IPS-15b (cell line): Measurements from ENCODE around the gene PDP2.

Experiments used
- H3K27me3 ChIP-seq: one replicate; pipeline ENCODE4 v1.6.1; 2013; ENCODE audit warnings: low read length; ENCODE audit not compliant: control insufficient read depth, insufficient read depth
- H3K36me3 ChIP-seq: one replicate; pipeline ENCODE4 v1.6.1; 2013; ENCODE audit warnings: low read length; ENCODE audit not compliant: control insufficient read depth, insufficient read depth
- H3K4me1 ChIP-seq: one replicate; pipeline ENCODE4 v1.6.1; 2013; ENCODE audit warnings: mild to moderate bottlenecking, low read length; ENCODE audit not compliant: control insufficient read depth, insufficient read depth
- H3K4me3 ChIP-seq: one replicate; pipeline ENCODE4 v1.5.1; 2013; ENCODE audit warnings: low read depth, low read length
- H3K9ac ChIP-seq: one replicate; pipeline ENCODE4 v1.6.1; 2013; ENCODE audit warnings: low read depth, mild to moderate bottlenecking, low read length
- H3K9me3 ChIP-seq: one replicate; pipeline ENCODE4 v1.6.1; 2013; ENCODE audit warnings: mild to moderate bottlenecking, low read length; ENCODE audit not compliant: control insufficient read depth, insufficient read depth

PDP2 gene

GRCh38 chr16:66874079-66874775, 6.1 kb upstream of the PDP2 start:
- Histone ChIP-seq H3K36me3 (no peaks in the 10 kb centered on the region), H3K27me3 (peaks cover 5% of the 10 kb centered on the region), H3K9ac (no peak overlapping the region), H3K9me3 (no peaks in the 10 kb centered on the region), H3K4me1 (no peaks in the 10 kb centered on the region), H3K4me3 (no peak overlapping the region)

GRCh38 chr16:66878067-66878466, 2.2 kb upstream of the PDP2 start:
- Histone ChIP-seq H3K4me1 (peaks cover 3% of the 10 kb centered on the region), H3K9me3 (no peaks in the 10 kb centered on the region), H3K36me3 (no peaks in the 10 kb centered on the region), H3K4me3 (no peak overlapping the region), H3K9ac (no peak overlapping the region), H3K27me3 (peaks cover 9% of the 10 kb centered on the region)

GRCh38 chr16:66881014-66881417, 701 bp downstream of the PDP2 start:
- no peaks in the 10 kb centered on the region for H3K9me3 ChIP-seq
- peak overlapping the region; percentile 89 for H3K4me3 ChIP-seq
- H3K27me3 ChIP-seq, result peaks cover 9% of the 10 kb centered on the region
- peaks cover 14% of the 10 kb centered on the region for H3K36me3 ChIP-seq
- peaks cover 3% of the 10 kb centered on the region for H3K4me1 ChIP-seq
- no peak overlapping the region for H3K9ac ChIP-seq

- Histone ChIP-seq H3K9me3 (no peaks in the 10 kb centered on the region), H3K36me3 (peaks cover 14% of the 10 kb centered on the region), H3K4me3 (peak overlapping the region; percentile 89), H3K4me1 (peaks cover 3% of the 10 kb centered on the region), H3K9ac (no peak overlapping the region), H3K27me3 (peaks cover 9% of the 10 kb centered on the region)
Observed at GRCh38 chr16:66881560-66881959, 1.2 kb downstream of the PDP2 start.

GRCh38 chr16:66881964-66882508, 1.7 kb downstream of the PDP2 start:
- Histone ChIP-seq H3K36me3 (peaks cover 14% of the 10 kb centered on the region), H3K27me3 (peaks cover 9% of the 10 kb centered on the region), H3K4me3 (no peak overlapping the region), H3K9me3 (no peaks in the 10 kb centered on the region), H3K9ac (no peak overlapping the region), H3K4me1 (peaks cover 3% of the 10 kb centered on the region)

- peaks cover 3% of the 10 kb centered on the region for H3K4me1 ChIP-seq
- H3K27me3 ChIP-seq, result peaks cover 9% of the 10 kb centered on the region
- H3K9me3 ChIP-seq, result no peaks in the 10 kb centered on the region
- H3K9ac ChIP-seq, result no peak overlapping the region
- peaks cover 14% of the 10 kb centered on the region for H3K36me3 ChIP-seq
- H3K4me3 ChIP-seq, result no peak overlapping the region
Observed at GRCh38 chr16:66882702-66883101, 2.4 kb downstream of the PDP2 start.

- Histone ChIP-seq H3K9ac (no peak overlapping the region), H3K36me3 (peaks cover 14% of the 10 kb centered on the region), H3K9me3 (no peaks in the 10 kb centered on the region), H3K4me3 (no peak overlapping the region), H3K4me1 (no peaks in the 10 kb centered on the region), H3K27me3 (no peaks in the 10 kb centered on the region)
Observed at GRCh38 chr16:66885491-66885890, 5.2 kb downstream of the PDP2 start.

- no peaks in the 10 kb centered on the region for H3K27me3 ChIP-seq
- H3K4me1 ChIP-seq, result no peaks in the 10 kb centered on the region
- H3K36me3 ChIP-seq, result peaks cover 14% of the 10 kb centered on the region
- no peaks in the 10 kb centered on the region for H3K9me3 ChIP-seq
- no peak overlapping the region for H3K4me3 ChIP-seq
- H3K9ac ChIP-seq, result no peak overlapping the region
Observed at GRCh38 chr16:66886321-66886720, 6.0 kb downstream of the PDP2 start.

GRCh38 chr16:66886914-66887313, 6.6 kb downstream of the PDP2 start:
- Histone ChIP-seq H3K9me3 (no peaks in the 10 kb centered on the region), H3K4me3 (no peak overlapping the region), H3K4me1 (no peaks in the 10 kb centered on the region), H3K36me3 (peaks cover 14% of the 10 kb centered on the region), H3K9ac (no peak overlapping the region), H3K27me3 (no peaks in the 10 kb centered on the region)

GRCh38 chr16:66888647-66889615, 8.6 kb downstream of the PDP2 start:
- Histone ChIP-seq H3K27me3 (no peaks in the 10 kb centered on the region), H3K4me3 (no peak overlapping the region), H3K9ac (no peak overlapping the region), H3K9me3 (no peaks in the 10 kb centered on the region), H3K36me3 (peaks cover 14% of the 10 kb centered on the region), H3K4me1 (no peaks in the 10 kb centered on the region)

- peaks cover 10% of the 10 kb centered on the region for H3K36me3 ChIP-seq
- H3K27me3 ChIP-seq, result no peaks in the 10 kb centered on the region
Observed at GRCh38 chr16:66889622-66890021, 9.3 kb downstream of the PDP2 start.

More at GRCh38 chr16:66889622-66890021, 9.3 kb downstream of the PDP2 start:
- Histone ChIP-seq H3K4me1 (no peaks in the 10 kb centered on the region), H3K9me3 (no peaks in the 10 kb centered on the region), H3K9ac (no peak overlapping the region), H3K4me3 (no peak overlapping the region)
